Measurements from ENCODE around the gene TMEM87B.
"Not testable (repeated sequence)": the region's sequence is repeated elsewhere in the genome, so short reads cannot be mapped to it uniquely, and the experiment has no call there.

TMEM87B gene

DNA sequence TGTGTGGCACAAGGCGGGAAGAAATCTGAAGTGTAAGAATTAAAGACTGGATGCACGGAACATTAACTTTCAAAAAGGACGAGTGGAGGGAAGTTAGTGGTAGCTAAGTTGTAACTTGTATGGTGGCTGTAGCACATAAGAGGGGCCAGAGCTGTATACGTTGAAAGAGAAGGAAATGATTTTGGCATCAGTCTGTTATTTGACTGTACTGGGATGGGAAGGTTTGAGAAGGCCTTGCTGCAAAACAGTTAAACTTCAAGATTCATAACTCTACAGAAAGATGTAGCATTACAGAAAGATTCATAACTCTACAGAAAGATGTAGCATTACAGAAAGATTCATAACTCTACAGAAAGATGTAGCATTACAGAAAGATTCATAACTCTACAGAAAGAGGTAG, 58.3 kb downstream of the TMEM87B start:
- DNase-seq (ENCODE audit: low read depth in 1 of 2, low spot score in 1 of 2), result not testable (repeated sequence)

DNA sequence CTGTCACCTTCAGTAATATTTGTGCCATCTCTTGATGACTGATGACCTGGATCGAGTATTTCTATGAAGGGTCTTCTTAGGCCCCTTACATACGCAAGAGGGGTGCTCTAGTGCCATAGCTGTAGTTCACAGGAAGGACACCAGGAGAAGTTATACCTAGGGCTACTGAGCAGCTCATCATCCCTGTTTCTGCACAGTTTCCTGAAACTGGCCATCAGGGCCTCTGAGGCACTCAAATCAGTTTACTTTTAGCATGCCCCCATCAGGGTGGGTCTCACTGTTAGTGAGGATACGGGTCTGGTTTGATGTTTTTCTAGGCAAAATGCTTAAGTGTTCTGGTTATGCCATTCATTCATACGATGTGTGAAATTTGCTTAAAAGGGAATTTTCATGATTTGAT, 63.1 kb downstream of the TMEM87B start:
- no peak for DNase-seq (ENCODE audit: low read depth in 1 of 2, low spot score in 1 of 2)

- no peak for DNase-seq (ENCODE audit: low read depth in 1 of 2, low spot score in 1 of 2)
These were observed 66.7 kb downstream of the TMEM87B start for GRCh38 chr2:112121682-112122254.

DNA sequence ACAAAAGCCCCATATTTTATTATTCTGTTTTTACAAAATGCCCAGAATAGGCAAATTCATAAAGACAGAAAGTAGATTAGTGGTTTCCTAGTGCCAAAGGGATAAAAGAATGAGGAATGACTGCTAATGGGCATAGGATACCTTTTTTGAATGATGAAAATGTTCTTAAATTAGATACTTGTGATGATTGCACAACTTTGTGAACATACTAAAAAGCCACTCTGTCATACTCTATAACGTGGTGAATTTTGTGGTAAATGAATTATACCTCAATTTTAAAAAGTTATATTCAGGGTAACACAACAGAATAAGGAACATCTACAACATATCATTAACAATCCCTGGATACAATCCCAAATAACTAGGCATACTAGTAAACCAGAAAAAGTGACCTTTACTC, 74.0 kb downstream of the TMEM87B start:
- DNase-seq (ENCODE audit: low read depth in 1 of 2, low spot score in 1 of 2), result no peak

DNA sequence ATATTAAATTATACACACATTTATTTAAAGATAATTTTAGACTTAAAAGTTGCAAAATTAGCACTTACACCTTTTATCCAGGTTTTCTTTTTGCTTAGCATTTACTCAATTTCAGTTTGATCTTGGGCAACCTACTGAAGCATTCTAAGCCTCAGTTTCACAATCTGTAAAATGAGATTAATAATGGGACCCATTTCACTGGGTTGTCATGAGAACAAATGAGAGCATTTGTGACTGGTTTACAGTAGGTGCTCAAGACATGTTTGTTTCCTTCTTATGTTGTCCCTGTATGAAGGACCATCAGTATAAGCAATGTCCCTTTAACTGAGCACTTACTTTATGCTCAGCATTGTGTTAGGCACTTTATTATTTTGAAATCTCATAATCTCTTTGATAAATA, 78.3 kb downstream of the TMEM87B start:
- no peak for DNase-seq (ENCODE audit: low read depth in 1 of 2, low spot score in 1 of 2)

DNA sequence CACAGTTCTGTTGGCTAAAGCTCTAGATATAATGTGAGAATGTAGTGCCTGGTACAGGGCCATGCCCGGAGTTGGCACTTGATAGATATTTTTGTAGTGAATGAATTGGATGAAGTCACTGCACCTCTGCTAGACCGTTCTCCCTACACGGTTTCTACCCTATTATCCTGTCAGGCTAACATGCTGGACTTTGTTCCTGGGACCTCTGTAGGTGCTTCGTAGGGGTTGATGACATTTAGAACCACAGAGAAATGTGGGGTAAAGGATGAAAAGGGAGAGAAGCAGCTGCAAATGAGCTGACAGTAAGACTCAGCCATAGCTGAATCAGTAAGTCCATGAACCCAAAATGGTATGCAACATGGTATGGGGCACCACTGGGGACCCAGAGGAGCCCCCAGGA, 79.1 kb downstream of the TMEM87B start:
- no peak for DNase-seq (ENCODE audit: low read depth in 1 of 2, low spot score in 1 of 2)

GRCh38 chr2:112136096-112136495, 81.0 kb downstream of the TMEM87B start:
- no peak for DNase-seq (ENCODE audit: low read depth in 1 of 2, low spot score in 1 of 2)

GRCh38 chr2:112137516-112138158, 82.6 kb downstream of the TMEM87B start:
- DNase-seq (ENCODE audit: low read depth in 1 of 2, low spot score in 1 of 2), result no peak

DNA sequence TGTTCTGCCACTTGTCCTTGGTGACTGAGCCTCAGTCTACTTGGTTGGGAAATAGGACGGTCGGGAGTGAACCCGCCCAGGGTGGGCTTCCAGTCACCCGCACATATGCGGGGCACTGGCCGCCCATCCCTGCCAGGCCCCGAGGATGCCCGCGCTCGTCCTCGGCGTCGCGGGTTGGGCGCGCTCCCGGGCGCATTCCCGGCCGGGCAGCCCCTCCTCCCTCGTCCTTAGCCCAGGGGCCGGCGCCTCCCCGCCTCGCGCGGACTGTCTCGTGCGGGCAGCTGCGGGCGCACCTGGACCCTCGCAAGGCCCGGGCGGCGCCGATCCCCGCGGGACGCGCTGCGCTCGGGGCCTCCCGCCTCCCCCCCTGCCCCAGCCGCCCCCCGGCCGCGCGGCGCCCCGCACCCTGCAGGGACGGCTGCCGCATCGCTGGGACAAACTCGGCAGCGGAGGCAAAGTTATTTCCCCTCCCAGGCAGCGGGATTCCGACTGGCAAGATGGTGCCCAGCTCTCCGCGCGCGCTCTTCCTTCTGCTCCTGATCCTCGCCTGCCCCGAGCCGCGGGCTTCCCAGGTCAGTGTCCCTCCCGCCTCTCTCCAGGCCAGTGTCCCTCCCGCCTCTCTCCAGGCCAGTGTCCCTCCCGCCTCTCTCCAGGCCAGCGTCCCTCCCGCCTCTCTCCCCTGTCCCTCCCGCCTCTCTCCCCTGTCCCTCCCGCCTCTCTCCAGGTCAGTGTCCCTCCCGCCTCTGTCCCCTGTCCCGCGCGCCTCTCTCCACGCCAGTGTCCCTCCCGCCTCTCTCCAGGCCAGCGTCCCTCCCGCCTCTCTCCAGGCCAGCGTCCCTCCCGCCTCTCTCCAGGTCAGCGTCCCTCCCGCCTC, 83.3 kb downstream of the TMEM87B start, which contains the start of gene FBLN7:
TSS of gene FBLN7 (plus strand) at position 227 of the 874 bp plus-strand sequence. CDS start at position 498, 271 bp downstream.
- no peak for DNase-seq (ENCODE audit: low read depth in 1 of 2, low spot score in 1 of 2)

- DNase-seq (ENCODE audit: low read depth in 1 of 2, low spot score in 1 of 2), result not testable (repeated sequence)
These were observed 84.1 kb downstream of the TMEM87B start for GRCh38 chr2:112139033-112139614.

DNA sequence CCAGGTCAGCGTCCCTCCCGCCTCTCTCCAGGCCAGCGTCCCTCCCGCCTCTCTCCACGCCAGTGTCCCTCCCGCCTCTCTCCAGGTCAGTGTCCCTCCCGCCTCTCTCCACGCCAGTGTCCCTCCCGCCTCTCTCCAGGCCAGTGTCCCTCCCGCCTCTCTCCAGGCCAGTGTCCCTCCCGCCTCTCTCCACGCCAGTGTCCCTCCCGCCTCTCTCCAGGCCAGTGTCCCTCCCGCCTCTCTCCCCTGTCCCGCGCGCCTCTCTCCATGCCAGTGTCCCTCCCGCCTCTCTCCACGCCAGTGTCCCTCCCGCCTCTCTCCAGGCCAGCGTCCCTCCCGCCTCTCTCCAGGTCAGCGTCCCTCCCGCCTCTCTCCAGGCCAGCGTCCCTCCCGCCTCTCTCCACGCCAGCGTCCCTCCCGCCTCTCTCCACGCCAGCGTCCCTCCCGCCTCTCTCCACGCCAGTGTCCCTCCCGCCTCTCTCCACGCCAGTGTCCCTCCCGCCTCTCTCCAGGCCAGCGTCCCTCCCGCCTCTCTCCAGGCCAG, 84.7 kb downstream of the TMEM87B start:
- DNase-seq (ENCODE audit: low read depth in 1 of 2, low spot score in 1 of 2), result not testable (repeated sequence)

GRCh38 chr2:112140205-112140802, 85.2 kb downstream of the TMEM87B start:
- no peak for DNase-seq (ENCODE audit: low read depth in 1 of 2, low spot score in 1 of 2)

DNA sequence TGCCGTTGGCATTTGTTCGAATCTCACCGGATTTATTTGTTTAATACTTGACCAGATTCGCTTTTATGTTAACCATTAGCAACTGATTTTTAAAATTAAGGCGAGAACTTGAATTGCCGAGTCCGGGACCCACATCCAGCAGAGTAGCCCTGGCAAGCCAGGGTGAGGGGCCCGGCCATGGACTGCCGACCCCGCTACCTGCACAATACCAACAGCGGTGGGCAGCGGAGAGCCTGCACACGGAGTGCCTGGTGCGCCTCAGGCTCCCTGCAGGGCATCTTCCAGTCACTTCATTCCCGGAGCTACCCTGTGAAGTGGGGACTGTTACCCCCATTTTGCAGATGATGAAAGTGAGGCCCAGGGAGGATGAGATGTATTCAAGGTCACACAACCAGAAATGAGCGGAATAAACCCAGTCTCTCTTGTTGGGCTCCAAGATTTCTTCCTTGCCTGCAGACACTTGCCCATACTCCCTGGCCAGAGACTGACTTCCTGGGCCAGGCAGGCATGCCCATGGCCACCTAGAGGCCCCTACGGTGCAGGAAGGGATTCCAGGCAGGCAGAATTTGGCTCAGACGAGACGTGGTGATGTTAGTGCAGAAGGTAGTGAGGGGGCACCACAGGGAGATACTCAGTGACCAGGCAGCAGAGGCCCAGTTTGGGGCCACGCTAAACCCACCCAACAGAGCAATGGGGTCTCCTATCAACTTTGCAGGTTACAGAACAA, 86.0 kb downstream of the TMEM87B start:
- DNase-seq (ENCODE audit: low read depth in 1 of 2, low spot score in 1 of 2), result no peak

GRCh38 chr2:112141626-112142007, 86.5 kb downstream of the TMEM87B start:
- no peak for DNase-seq (ENCODE audit: low read depth in 1 of 2, low spot score in 1 of 2)

DNA sequence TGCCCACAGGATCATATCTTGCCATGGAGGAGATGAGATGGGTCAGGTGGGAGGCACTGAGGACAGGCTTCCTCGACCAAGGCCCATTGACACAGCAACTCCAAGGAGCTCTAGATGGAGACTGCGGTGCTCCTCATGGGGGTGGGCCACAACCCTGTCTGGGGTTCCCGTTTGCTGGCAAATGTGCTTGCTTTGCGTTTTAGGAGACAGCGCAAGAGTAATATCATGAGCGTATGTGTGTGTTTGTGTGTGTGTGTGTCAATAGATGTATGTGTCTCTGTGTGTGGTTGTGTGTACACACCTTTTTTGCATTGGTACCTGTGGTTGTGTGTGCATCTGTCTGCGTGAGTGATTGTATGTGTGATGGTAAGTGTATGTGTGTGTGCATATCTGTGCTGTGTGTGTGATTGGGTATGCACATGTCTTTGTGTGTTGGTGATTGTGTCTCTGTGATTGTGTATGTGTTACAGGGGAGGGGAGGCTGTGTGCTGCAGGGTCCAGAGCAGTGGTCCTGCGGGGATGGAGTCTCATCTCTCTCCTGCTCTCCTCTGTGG, 87.5 kb downstream of the TMEM87B start:
- DNase-seq (ENCODE audit: low read depth in 1 of 2, low spot score in 1 of 2), result no peak

DNA sequence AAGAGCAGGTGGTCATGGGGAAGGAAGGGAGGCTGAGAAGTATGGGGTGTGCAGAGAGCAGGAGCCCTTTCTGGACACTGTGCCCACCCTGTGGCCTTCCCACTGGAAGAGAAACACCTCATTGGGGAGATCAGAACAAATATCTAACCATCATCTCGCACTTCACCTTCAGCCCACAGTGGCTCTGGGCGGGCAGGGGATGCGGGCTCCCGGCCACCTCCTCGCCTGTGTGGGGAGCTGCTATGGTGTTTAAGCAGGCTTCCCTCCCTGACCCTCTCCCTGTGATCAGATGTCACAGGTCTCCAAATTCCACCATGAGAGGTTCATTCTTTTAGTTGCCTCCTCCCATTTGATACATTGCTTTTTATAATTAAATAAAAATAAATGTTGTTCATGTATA, 88.1 kb downstream of the TMEM87B start:
- DNase-seq (ENCODE audit: low read depth in 1 of 2, low spot score in 1 of 2), result no peak

DNA sequence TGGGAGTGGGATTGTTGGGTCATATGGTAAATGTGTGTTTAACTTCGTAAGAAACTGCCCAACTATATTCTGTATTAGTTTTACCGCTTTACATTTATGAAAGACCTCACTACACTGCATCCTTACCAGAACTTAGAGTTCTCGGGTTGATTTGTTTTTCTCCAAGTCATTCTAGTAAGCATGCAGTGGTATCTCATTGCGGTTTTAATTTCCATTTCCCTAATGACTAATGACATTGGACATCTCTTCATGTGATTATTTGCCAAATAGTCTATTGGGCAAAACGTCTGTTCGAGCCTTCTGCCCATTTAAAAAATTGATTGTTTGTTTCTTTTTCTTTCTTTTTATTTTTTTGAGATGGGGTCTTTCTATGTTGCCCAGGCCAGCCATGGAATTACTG, 89.9 kb downstream of the TMEM87B start:
- no peak for DNase-seq (ENCODE audit: low read depth in 1 of 2, low spot score in 1 of 2)

DNA sequence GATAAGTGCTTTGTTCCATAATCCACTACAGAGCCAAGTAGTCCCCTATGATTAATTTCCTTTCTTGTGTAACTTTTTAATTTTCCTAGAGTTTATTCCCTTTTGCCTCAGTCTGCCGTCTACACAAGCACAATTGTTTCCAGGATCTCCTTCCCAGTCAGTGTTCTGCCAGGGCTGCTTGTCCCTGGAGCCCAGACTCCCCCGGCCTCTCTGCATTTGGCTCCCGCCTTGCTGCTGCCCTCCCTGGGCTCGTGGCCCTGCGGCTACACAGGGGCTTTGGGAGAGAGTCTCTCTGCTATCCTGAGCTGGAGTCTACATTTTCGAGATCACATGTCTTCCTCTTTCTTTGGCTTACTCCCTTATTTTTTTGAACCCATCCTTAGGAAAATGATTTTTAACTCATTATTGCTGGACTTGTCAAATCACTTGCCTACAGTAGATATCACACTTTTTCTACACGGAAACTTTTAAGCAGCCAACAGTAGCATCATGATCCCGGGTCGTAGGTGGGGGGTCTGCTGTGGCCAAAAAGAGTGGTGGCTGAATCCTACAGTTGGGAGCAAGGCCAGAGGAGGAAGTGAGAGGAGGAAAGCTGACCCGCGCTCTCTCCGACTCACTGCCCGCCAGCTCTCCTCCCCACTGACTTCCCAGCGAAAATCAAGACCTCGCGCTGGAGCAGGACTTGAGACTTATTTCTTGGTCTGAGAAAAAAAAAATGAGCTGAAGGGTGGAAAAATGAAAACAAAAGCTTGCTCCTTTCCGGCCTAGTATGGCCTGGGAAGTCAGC, 92.5 kb downstream of the TMEM87B start:
- no peak for DNase-seq (ENCODE audit: low read depth in 1 of 2, low spot score in 1 of 2)

GRCh38 chr2:112148477-112148876, 93.4 kb downstream of the TMEM87B start:
- DNase-seq (ENCODE audit: low read depth in 1 of 2, low spot score in 1 of 2), result no peak

Data from stimulated activated CD4-positive, alpha-beta T cell treated with anti-CD3 and anti-CD28 coated beads, Interleukin-15, amount 100 ng/mL, for 1 hour (primary cell).